Measurements from ENCODE around the gene FAM107B. TPM values are rescaled to one million over a fixed set of nuclear protein-coding genes. Genes with fewer than 3 reads are reported as not detected.
A peak's percentile ranks its signal among the peaks of the same experiment; 100 is the strongest.

Gene FAM107B
- total RNA-seq, 1 experiment from 2014 or later = 61.6 TPM

GRCh38 chr10:14815681-14816080 lies 41.0 kb upstream of the FAM107B start:
- DNase-seq (ENCODE audit: low spot score) = no peak
- Histone ChIP-seq H3K27me3 (replicated peaks; ENCODE audit: insufficient read depth, low read depth, low read length, poor library complexity) (no peaks in the 10 kb centered on the region), H3K9me3 (ENCODE audit: low read depth, low read length, poor library complexity, severe bottlenecking) (no peaks in the 10 kb centered on the region), H3K4me3 (ENCODE audit: low read depth, low read length, poor library complexity, severe bottlenecking) (no peak overlapping the region), H3K36me3 (ENCODE audit: insufficient read depth, low read length, poor library complexity, severe bottlenecking) (no peaks in the 10 kb centered on the region), H3K4me1 (ENCODE audit: insufficient read depth, low read length, poor library complexity, severe bottlenecking) (no peaks in the 10 kb centered on the region), H3K27ac (ENCODE audit: low read depth, low read length, poor library complexity, severe bottlenecking) (no peak overlapping the region)
- no TSS peak for BruUV-seq (replicated peaks)
- ChIA-PET CTCF (no interaction called here), POLR2A (ENCODE audit: low non-redundant PET) (no interaction called here)
- TF ChIP-seq CTCF (conservative IDR thresholded peaks at IDR 0.05; ENCODE audit: low read depth, low read length) = no peak
- intact Hi-C loops (cut with micrococcal nuclease; ENCODE audit: unreplicated experiment) = no loop called here

GRCh38 chr10:14812271-14812670 lies 37.6 kb upstream of the FAM107B start:
- no peaks in the 10 kb centered on the region for H3K36me3 ChIP-seq (ENCODE audit: insufficient read depth, low read length, poor library complexity, severe bottlenecking)
- intact Hi-C loops (cut with micrococcal nuclease; ENCODE audit: unreplicated experiment) = no loop called here
- H3K27me3 ChIP-seq (replicated peaks; ENCODE audit: insufficient read depth, low read depth, low read length, poor library complexity) = no peaks in the 10 kb centered on the region
- H3K4me1 ChIP-seq (ENCODE audit: insufficient read depth, low read length, poor library complexity, severe bottlenecking) = no peaks in the 10 kb centered on the region
- CTCF ChIA-PET = no interaction called here
- no peaks in the 10 kb centered on the region for H3K9me3 ChIP-seq (ENCODE audit: low read depth, low read length, poor library complexity, severe bottlenecking)
- no peak overlapping the region for H3K4me3 ChIP-seq (ENCODE audit: low read depth, low read length, poor library complexity, severe bottlenecking)
- TF ChIP-seq EZH2 (IDR thresholded peaks at IDR 0.05; ENCODE audit: borderline replicate concordance, low read depth, low read length, poor library complexity, severe bottlenecking) (no peak), CTCF (conservative IDR thresholded peaks at IDR 0.05; ENCODE audit: low read depth, low read length) (no peak)
- no peak overlapping the region for H3K27ac ChIP-seq (ENCODE audit: low read depth, low read length, poor library complexity, severe bottlenecking)
- POLR2A ChIA-PET (ENCODE audit: low non-redundant PET) = no interaction called here
- BruUV-seq (replicated peaks) = no TSS peak
- peak; percentile 48 for DNase-seq (ENCODE audit: low spot score)

GRCh38 chr10:14810969-14811953 lies 36.6 kb upstream of the FAM107B start:
- intact Hi-C loops (cut with micrococcal nuclease; ENCODE audit: unreplicated experiment) = loop anchor here (1.0 kb wide), 1 partner anchor 274 kb away; no protein-coding TSS in a partner anchor
- H3K4me3 ChIP-seq (ENCODE audit: low read depth, low read length, poor library complexity, severe bottlenecking) = no peak overlapping the region
- H3K9me3 ChIP-seq (ENCODE audit: low read depth, low read length, poor library complexity, severe bottlenecking) = no peaks in the 10 kb centered on the region
- H3K4me1 ChIP-seq (ENCODE audit: insufficient read depth, low read length, poor library complexity, severe bottlenecking) = no peaks in the 10 kb centered on the region
- CTCF ChIA-PET = no interaction called here
- DNase-seq (ENCODE audit: low spot score) = no peak
- no peak for TF ChIP-seq CTCF (conservative IDR thresholded peaks at IDR 0.05; ENCODE audit: low read depth, low read length)
- TF ChIP-seq EZH2 (IDR thresholded peaks at IDR 0.05; ENCODE audit: borderline replicate concordance, low read depth, low read length, poor library complexity, severe bottlenecking) = no peak
- no TSS peak for BruUV-seq (replicated peaks)
- H3K36me3 ChIP-seq (ENCODE audit: insufficient read depth, low read length, poor library complexity, severe bottlenecking) = no peaks in the 10 kb centered on the region
- H3K27ac ChIP-seq (ENCODE audit: low read depth, low read length, poor library complexity, severe bottlenecking) = no peak overlapping the region
- no peaks in the 10 kb centered on the region for H3K27me3 ChIP-seq (replicated peaks; ENCODE audit: insufficient read depth, low read depth, low read length, poor library complexity)
- POLR2A ChIA-PET (ENCODE audit: low non-redundant PET) = no interaction called here
